Stomach (tissue), 9 donors: ENCODE data around the gene STARD3. TPM values are rescaled to one million over a fixed set of nuclear protein-coding genes. Genes with fewer than 3 reads are reported as not detected.

Source experiments
- DNase-seq, 2 donors: peaks; one replicate each; pipeline versions ENCODE4 v3.0.0 to v3.0.0-alpha.2; 2013 to 2019
- H3K27ac ChIP-seq, 5 donors: fragments of 200-600 bp in 4 of 5; sonication (generic) in 4 of 5; one replicate each; pipeline ENCODE4 v1.5.1; 2013 to 2019; ENCODE audit warnings: mild to moderate bottlenecking in 1 of 5, moderate library complexity in 1 of 5
- H3K27me3 ChIP-seq, 3 donors: fragments of 200-600 bp; sonication (generic); one replicate each; pipeline ENCODE4 v1.5.1; 2017 to 2019; ENCODE audit warnings: mixed run types in 1 of 3
- H3K36me3 ChIP-seq, 4 donors: fragments of 200-600 bp; sonication (generic); 1 replicate in 3 of 4; 2 replicates in 1 of 4; pipeline ENCODE4 v1.5.1; 2016 to 2019
- H3K4me1 ChIP-seq, 4 donors: fragments of 200-600 bp; sonication (generic); one replicate each; pipeline ENCODE4 v1.5.1; 2016 to 2019
- H3K4me3 ChIP-seq, 4 donors: fragments of 200-600 bp; sonication (generic) in 3 of 4; one replicate each; pipeline ENCODE4 v1.5.1; 2016 to 2019; ENCODE audit warnings: mild to moderate bottlenecking in 1 of 4
- H3K9me3 ChIP-seq, 4 donors: fragments of 200-600 bp; sonication (generic); one replicate each; pipeline ENCODE4 v1.5.1; 2016 to 2019
- EP300 ChIP-seq: sonication (generic); formaldehyde crosslinking; IDR thresholded peaks from one replicate; pipeline ENCODE4 v1.6.1; 2017; ENCODE audit warnings: antibody characterized with exemption
- POLR2A ChIP-seq, 4 donors: fragments of 450-650 bp; IDR thresholded peaks; one replicate each; pipeline ENCODE4 v1.6.1; 2016; ENCODE audit warnings: antibody characterized with exemption in 4 of 4, control low read depth in 2 of 4, mild to moderate bottlenecking in 1 of 4, moderate library complexity in 1 of 4
- POLR2AphosphoS5 ChIP-seq, 3 donors: sonication (generic); formaldehyde crosslinking; IDR thresholded peaks; one replicate each; pipeline ENCODE4 v1.6.1; 2016; ENCODE audit warnings: antibody characterized with exemption in 3 of 3
- WGBS, 5 donors: extraction: QIAGEN DNeasy Blood & Tissue Kit in 3 of 5; methylation state at CpG; one replicate each; pipeline versions ENCODE4 v1.1.5 to v1.1.7; 2013 to 2018; 5-methylcytosine and 5-hydroxymethylcytosine counted together
- intact Hi-C: fragments of 100-400 bp; cut with DNase I; formaldehyde crosslinking; loops from one replicate; pipeline ENCODE4 v1.15.1; 2023; ENCODE audit warnings: low total_unique reads
- polyA plus RNA-seq, 3 donors: library from polyadenylated mRNA; stranded (reverse); fragments of 200-250 nt; gene quantifications; one replicate each; pipeline ENCODE4 v1.2.3, GENCODE V29; 2013
- total RNA-seq, 5 donors: library from RNA; depleted of rRNA; stranded (reverse); fragments of >200 nt; gene quantifications; one replicate each; pipeline versions ENCODE4 v1.1.0 to v1.2.3, GENCODE V29; 2014 to 2016
- TF ChIP-seq, protein P1 (sequence below), 7 experiments: fragments of 450-650 bp in 4 of 7; fragments of 200-600 bp in 3 of 7; sonication (generic) in 3 of 7; IDR thresholded peaks; one replicate each; pipeline ENCODE4 v1.5.1; 2016 to 2019; ENCODE audit warnings: antibody characterized with exemption in 7 of 7, control low read depth in 2 of 7, mild to moderate bottlenecking in 1 of 7
- donor health status: healthy with polysubstance abuse.
- donor health status: Bipolar disorder and iron deficiency.
- donor health status: healthy.

STARD3 gene
- total and polyA plus RNA-seq, 8 donors, result 26.4 to 1,091 (median 52.0) TPM

DNA sequence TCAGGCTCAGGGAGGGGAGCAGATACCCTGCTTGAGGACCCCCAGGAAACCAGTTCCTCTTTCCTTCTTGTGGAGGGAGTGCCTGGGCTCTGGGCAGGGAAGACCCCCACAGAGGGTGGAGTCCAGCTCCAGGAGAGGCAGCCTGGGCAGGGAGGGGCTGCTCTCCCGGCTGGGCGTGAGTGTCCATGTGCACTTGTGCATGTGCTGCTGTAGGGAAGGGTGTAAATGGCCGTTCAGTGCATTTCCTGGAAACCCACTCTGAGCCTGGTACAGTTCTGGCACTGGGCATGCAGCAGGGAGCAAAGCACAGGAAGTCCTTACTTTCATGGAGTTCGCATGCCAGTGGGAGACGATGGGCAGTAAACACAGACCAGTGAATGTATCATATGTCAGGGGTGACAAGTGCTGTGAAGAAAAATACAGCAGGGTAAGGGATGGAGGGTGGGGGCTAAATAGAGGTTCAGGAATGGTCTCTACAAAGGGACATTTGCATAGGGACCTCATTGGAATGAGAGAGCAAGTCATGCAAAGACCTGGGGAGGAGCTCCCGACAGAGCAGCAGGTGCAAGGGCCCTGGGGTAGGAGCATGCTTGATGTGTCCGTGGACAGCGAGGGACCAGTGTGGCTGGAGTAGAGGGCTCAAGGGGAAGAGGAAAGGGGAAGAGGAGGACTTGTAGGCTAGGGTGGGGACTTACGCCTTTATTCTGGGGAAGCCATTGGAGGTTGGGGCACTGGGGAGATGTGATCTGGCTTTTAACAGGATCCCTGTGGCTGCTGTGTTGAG lies 5.5 kb downstream of the STARD3 start:
- no peak overlapping the region for H3K27ac ChIP-seq
- TF ChIP-seq, protein P1, sequence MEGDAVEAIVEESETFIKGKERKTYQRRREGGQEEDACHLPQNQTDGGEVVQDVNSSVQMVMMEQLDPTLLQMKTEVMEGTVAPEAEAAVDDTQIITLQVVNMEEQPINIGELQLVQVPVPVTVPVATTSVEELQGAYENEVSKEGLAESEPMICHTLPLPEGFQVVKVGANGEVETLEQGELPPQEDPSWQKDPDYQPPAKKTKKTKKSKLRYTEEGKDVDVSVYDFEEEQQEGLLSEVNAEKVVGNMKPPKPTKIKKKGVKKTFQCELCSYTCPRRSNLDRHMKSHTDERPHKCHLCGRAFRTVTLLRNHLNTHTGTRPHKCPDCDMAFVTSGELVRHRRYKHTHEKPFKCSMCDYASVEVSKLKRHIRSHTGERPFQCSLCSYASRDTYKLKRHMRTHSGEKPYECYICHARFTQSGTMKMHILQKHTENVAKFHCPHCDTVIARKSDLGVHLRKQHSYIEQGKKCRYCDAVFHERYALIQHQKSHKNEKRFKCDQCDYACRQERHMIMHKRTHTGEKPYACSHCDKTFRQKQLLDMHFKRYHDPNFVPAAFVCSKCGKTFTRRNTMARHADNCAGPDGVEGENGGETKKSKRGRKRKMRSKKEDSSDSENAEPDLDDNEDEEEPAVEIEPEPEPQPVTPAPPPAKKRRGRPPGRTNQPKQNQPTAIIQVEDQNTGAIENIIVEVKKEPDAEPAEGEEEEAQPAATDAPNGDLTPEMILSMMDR (IDR thresholded peaks at IDR 0.05), result no peak
- no peak for TF ChIP-seq EP300
- no peak for TF ChIP-seq POLR2A (IDR thresholded peaks at IDR 0.05)
- TF ChIP-seq POLR2AphosphoS5 (IDR thresholded peaks at IDR 0.05), result no peak
- intact Hi-C loops, result no loop called here
- peaks cover 28 to 76% (median 69%) of the 10 kb centered on the region in 4 donors for H3K4me1 ChIP-seq
- WGBS, 5 donors, result 82 to 89% (median 83%) methylated on average over 8 to 9 of the region's 9 CpGs
- H3K4me3 ChIP-seq, result no peak overlapping the region
- DNase-seq, result no peak
- no peaks in the 10 kb centered on the region for H3K9me3 ChIP-seq
- H3K36me3 ChIP-seq, result peaks cover 0 to 3% (median 0%) of the 10 kb centered on the region in 4 donors
- no peaks in the 10 kb centered on the region for H3K27me3 ChIP-seq

GRCh38 chr17:39643271-39643670 lies 6.3 kb downstream of the STARD3 start:
- H3K27me3 ChIP-seq, result no peaks in the 10 kb centered on the region
- TF ChIP-seq, protein P1 (IDR thresholded peaks at IDR 0.05), result no peak
- TF ChIP-seq POLR2AphosphoS5 (IDR thresholded peaks at IDR 0.05), result no peak
- TF ChIP-seq POLR2A (IDR thresholded peaks at IDR 0.05), result no peak
- TF ChIP-seq EP300, result no peak
- H3K4me3 ChIP-seq, result no peak overlapping the region
- intact Hi-C loops, result no loop called here
- DNase-seq, result no peak
- no peak overlapping the region for H3K27ac ChIP-seq
- H3K36me3 ChIP-seq, result peaks cover 0 to 3% (median 0%) of the 10 kb centered on the region in 4 donors
- 74 to 100% (median 82%) methylated on average over 1 to 4 of the region's 4 CpGs for WGBS, 5 donors
- no peaks in the 10 kb centered on the region for H3K9me3 ChIP-seq
- peaks cover 23 to 68% (median 62%) of the 10 kb centered on the region in 4 donors for H3K4me1 ChIP-seq

- Histone ChIP-seq H3K4me1 (peaks cover 5 to 54% (median 34%) of the 10 kb centered on the region in 4 donors), H3K9me3 (no peaks in the 10 kb centered on the region), H3K27me3 (no peaks in the 10 kb centered on the region), H3K36me3 (peaks cover 0 to 9% (median 2%) of the 10 kb centered on the region in 4 donors), H3K4me3 (no peak overlapping the region), H3K27ac (no peak overlapping the region)
- WGBS, 5 donors, result 83 to 90% (median 85%) methylated on average over 4 to 5 of the region's 5 CpGs
- intact Hi-C loops, result no loop called here
- DNase-seq, result no peak
- TF ChIP-seq, protein P1 (IDR thresholded peaks at IDR 0.05), result no peak
- TF ChIP-seq POLR2A (IDR thresholded peaks at IDR 0.05) (no peak), EP300 (no peak), POLR2AphosphoS5 (IDR thresholded peaks at IDR 0.05) (no peak)
These were observed 10.3 kb downstream of the STARD3 start for GRCh38 chr17:39647256-39647655.

- intact Hi-C loops, result no loop called here
These were observed 11.8 kb downstream of the STARD3 start for GRCh38 chr17:39648616-39649366.

More at GRCh38 chr17:39648616-39649366, 11.8 kb downstream of the STARD3 start:
- TF ChIP-seq, protein P1 (IDR thresholded peaks at IDR 0.05), result no peak
- TF ChIP-seq POLR2A (IDR thresholded peaks at IDR 0.05), result no peak
- no peak for TF ChIP-seq POLR2AphosphoS5 (IDR thresholded peaks at IDR 0.05)
- TF ChIP-seq EP300, result no peak
- no peak overlapping the region for H3K4me3 ChIP-seq
- peaks cover 0 to 6% (median 2%) of the 10 kb centered on the region in 4 donors for H3K36me3 ChIP-seq
- H3K27me3 ChIP-seq, result no peaks in the 10 kb centered on the region
- no peak for DNase-seq
- 77 to 86% (median 81%) methylated on average over 15 of the region's 15 CpGs for WGBS, 5 donors
- no peak overlapping the region for H3K27ac ChIP-seq
- no peaks in the 10 kb centered on the region for H3K9me3 ChIP-seq
- H3K4me1 ChIP-seq, result peaks cover 18 to 54% (median 33%) of the 10 kb centered on the region in 4 donors
